Activated naive CD4-positive, alpha-beta T cell (primary cell): ENCODE data around the gene SPEN.
"Not testable (repeated sequence)": the region's sequence is repeated elsewhere in the genome, so short reads cannot be mapped to it uniquely, and the experiment has no call there.

Experiments used
- DNase-seq, 4 experiments: peaks; one replicate each; lab custom pipeline; 2025; lab: John Stamatoyannopoulos, UW

SPEN gene

DNA sequence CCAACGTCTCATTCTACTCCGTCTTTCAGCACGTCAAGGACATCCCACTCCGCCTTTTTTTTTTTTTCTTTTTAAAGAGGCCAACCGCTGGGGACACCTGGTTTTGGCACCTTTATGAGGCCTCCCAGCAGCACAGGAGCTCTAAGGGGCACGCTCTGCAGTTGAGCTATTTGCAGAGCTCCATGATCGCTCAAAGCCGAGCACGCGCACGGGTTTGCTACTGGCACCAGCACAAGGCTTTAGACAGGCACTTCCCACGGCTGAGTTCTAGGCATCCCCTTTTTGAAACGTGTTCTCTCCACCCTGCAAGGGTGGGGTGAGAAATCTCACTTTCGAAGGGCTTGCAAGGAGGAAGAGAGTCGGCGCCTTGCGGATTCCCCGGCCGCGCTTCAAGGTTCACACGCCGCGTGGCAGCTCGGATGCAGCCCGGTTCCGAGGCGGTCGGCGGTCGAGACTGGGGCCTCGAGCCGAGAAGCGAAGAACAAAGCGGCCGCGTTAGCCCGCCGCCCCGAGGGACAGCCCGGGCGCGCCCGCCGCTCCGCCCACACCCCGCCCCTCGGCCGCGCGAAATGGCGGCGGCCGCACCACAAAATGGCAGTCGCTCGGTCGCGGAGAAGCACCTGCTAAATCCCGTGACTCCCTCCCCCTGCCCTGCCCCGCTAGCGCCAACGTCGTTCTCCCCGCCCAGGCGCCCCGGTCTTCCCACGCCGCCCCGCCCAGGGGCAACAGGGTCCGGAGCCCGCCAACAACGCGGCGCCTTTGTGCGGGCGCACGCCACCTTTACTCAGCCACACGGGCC, 12.9 kb upstream of the SPEN start:
- peak; percentile 65 to 83 (median 74) for DNase-seq

DNA sequence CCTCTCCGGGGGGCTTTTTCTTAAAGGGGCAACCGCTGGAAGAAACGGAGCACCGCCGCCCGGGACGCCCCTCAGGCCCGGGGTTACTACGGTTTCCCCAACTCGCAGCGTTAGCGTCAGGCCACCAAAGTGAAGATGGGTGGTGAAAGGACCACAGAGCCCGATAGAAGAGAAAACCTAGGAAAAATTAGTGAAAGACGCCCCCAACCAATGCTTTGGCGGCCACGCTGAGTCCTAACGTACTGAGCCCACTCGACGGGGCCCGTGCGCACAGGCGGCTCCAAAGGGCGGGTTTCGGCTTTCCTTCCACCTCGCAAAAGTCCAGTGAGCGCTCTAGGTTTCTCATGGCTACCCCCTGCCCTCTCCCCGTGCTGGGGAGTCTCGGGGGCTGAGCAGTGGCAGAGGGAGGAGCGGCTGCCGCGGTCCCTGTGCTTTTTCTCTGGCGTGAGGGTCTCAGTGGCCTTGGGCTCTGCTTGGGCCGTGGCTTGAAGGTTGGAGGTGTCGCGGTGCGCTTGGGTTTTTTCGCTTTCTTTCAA, 12.2 kb upstream of the SPEN start:
- peak in 3 of 4 experiments; percentile 45 to 61 (median 60) for DNase-seq

DNA sequence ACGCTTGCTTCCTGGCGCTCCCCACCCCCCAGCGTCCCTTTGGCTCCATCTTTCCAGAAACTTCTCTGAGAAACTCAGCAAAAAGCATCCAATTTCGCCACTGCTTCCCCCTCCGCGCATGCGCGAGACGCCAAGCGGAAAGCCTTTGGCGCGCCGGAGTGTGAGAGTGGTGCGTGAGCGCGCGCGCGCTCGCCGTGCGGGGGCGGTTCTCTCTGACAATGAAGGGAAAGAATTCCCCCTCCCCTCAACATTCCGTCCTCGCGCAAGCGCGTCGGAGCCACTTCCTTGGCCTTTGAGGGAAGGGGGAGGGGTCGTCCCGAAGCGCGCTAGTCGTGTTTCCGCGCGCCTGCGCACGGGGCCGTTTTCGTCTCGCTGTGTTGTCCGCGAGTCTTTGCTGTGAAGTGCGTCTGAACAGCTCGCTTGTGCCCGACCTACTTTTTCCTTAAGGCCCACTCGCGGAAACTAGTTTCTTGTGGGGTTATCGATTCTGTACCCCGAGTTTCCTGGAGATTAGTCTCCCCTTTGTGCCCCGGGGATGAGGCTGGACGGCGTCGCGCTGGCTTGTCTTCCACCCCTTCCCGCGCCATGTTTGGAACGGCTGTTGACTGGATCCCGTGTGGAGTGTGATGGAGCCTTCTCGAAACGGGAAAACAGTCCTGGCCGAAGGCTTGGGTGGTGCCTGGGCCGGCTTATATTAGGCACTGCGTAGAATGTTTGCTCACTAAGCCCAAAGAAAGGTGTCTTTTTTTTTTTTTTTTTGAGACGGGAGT, 11.6 kb upstream of the SPEN start:
- peak; percentile 97 to 99 (median 98) for DNase-seq

DNA sequence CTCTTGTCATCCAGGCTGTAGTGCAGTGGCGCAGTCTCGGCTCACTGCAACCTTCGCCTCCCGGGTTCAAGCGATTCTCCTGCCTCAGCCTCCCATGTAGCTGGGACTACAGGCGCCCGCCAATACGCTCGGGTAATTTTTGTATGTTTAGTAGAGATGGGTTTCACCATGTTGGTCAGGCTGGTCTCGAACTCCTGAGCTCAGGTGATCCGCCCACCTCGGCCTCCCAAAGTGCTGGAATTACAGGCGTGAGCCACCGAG, 11.1 kb upstream of the SPEN start:
- not testable (repeated sequence) for DNase-seq

DNA sequence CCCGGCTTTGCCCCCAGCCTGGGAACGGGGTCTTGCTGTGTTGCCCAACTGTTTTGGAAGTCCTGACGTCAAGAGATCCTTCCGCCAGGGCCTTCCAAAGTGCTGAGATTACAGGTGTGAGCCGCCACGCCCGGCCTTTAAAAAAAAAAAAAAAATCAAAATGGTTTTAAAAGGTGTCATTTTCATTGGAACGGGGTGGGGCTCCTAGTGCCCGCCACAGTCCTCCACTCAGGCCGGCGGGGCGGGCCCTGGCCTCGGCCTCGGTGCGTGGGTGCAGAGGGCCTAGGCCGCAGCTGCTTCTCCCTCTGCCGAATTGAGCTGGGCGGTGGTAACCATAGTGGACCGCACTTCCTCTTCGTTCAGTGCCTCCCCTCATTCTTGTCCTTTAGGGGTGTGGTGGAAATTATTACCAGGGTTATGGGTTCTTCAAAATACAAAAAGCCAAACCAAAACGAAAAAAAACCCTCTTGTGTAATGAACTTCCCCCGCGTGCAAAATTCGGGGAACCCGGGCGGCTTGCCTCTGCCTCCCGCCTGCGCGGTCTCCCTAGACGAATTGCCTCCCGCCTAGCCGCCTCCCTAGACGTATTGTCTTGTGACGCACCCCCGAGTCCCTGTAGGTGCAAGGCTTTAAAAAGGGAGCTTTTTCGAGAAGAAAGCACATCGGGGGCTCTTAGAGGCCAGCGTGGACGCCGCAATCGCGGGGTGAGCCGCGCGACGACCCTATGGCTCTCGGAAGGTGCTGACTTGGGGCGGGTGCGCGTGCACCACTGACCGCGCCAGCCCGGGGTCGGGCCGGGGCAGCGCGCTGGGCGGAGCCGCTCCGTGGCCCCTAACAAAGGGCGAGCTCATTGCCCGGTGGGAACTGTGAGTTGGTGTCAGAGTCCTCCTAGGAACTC, 10.5 kb upstream of the SPEN start:
- DNase-seq, result peak in 1 of 4 experiments; percentile 12

DNA sequence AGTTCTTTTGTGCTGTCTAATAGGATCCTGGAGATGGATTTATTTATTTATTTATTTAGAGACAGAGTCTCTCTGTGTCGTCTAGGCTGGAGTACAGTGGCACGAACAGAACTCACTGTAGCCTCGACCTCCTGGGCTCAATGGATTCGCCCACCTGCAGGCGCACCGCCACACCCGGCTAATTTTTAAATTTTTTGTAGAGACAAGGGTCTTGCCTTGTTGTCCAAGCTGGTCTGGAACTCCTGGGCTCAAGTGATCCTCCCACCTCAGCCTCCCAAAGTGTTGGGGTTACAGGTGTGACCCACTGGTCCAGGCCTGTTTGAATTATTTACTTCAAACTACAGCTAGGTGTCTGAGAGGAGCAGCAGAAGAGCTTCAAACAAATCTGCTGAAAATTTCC, 9.6 kb upstream of the SPEN start:
- DNase-seq, result no peak

DNA sequence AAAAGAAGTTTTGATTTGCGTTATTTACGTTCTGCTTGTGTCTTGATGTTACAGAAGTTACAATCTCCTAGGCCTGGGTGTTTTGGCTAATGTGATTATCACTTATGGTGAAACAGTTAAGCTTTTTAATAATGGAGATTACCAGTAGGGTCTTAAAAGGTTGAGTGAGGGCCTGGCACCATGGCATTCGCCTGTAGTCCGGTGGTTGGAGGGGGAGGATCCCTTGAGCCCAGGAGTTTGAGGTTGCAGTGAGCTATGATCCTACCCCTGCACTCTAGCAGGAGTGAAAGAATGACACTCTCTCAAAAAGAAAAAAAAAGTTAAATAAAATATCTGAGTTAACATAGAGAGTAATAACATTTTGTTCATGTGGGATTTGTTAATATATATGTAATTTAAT, 8.8 kb upstream of the SPEN start:
- no peak for DNase-seq

DNA sequence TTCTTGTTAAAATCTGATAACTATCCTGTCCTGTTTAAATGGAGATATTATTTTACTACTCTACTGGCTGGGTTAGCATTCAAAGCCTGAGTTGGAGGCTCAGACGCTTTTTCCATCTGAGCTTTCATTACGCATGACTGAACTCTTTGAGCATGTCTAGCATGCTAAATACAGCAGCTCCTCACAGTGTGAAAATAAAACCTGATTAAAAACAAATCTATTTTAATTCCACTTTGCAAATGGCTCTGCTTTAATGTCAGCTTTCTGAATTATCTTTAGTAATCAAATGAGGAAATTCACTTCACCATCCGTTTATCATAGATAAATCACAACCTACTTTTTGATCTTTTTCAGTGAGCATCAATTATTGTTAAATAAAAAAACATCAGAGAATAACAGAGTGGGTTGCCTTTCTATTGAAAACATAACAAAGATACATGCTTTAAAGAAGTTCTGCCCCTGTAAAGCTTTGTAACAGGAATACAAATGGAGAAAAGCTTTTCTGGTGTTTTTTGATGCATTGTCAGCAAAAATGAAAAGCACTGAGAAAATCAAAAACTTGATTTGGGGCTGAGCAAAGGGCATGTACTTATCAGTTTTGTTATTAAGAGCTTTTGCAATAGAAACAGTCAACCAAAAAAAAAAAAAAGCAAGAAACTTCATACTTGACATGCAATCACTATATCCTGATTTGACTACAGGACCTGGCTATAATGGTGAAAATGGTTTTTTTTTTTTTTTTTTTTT, 3.5 kb upstream of the SPEN start:
- no peak for DNase-seq

DNA sequence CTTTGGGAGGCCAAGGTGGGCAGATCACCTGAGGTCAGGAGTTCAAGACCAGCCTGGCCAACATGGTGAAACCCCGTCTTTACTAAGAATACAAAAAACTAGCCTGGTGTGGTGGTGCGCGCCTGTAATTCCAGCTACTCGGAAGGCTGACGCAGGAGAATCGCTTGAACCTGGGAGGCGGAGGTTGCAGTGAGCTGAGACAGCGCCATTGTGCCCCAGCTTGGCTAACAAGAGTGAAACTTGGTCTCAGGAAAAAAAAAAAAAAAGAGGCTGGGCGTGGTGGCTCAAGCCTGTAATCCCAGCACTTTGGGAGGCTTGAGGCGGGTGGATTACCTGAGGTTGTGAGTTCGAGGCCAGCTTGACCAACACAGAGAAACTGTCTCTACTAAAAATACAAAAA, 1.5 kb upstream of the SPEN start:
- DNase-seq, result not testable (repeated sequence)

DNA sequence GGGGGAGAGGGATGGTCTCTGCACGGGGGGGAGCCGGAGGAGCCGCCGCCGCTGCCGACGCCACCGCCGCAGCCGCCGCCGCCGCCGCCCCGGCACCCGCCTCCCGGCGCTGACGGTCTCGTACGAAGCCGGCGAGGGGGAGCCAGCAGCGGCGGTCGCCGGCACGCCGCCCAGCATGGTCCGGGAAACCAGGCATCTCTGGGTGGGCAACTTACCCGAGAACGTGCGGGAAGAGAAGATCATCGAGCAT, 311 bp downstream of the SPEN start:
- no peak for DNase-seq

DNA sequence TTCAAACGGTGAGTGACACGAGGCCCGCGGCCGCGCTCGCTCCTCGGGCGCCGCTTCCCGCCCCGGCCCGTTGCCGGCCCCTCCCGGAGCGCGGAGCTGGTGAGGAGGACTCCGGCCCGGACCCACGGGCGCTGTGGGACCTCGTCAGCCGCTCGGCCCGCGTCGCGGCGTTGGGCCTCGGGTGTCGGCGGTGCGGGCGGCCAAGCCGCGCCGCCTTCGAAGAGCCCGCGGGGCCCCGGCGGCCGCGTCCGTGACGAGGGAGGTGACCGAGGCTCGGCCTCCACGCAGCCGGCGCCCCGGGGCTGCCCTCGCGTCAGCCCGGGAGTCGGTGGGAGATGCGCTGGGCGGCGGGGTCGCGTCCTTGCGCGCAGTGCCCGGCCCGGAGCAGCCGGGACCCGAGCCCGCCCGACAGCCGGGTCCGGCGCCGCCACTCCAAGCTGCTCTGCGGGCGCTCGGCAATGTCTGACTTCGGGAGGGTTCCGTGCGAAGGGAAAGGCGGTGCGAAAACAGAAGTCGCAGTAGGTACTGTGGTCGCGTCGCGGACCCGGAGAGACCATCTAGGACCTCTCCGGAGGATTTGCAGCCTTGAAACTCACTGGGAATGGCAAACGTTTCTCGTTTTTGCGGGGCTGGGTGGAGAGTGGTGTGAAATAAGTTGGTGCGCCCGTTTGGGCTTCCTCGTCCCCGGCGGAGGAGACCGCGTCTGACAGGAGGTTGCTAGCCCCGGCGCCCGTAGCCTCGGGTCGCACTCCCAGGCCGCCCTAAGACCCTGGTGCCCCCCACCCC, 829 bp downstream of the SPEN start:
- DNase-seq, result peak in 1 of 4 experiments; percentile 13

DNA sequence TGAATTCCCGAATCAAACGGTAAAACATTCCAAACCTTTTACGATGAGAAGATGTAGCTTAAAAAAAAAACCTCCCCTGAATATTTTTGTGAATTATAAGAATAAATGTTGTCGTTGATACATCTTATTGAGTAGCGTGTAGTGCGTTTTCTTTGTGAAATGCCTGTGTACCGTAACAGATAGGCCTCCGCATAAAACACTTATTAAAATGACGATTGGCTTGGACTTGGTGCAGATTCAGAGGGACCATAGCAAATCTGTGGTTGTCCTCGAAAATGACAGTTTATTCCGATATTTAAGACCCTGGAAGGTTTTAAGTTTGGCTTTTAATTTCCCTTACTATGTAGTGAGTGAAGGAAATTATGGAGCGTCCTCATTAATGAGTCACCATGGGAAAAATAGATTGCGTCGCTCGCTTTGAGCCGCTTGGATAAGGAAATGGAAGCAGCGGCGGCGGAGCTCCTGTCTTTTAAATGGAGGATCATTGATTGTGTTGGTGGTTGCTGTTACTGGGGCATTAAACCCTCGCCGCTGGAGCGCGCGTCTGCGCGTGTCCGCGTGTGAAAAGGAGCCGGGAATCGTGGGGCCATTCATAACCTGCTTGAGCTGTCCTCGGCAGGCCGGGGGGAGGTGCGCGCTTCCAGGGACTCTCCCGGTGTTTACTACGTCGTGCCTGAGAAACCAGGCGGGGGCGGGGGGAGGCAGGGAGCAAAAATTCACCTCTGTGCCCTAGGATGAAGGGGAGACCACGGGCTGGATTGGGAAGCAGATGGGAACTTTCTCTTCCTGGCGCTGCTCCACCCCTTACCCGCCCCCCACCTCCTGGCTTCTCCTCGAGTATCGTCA, 1.6 kb downstream of the SPEN start:
- peak in 3 of 4 experiments; percentile 29 to 43 (median 33) for DNase-seq

DNA sequence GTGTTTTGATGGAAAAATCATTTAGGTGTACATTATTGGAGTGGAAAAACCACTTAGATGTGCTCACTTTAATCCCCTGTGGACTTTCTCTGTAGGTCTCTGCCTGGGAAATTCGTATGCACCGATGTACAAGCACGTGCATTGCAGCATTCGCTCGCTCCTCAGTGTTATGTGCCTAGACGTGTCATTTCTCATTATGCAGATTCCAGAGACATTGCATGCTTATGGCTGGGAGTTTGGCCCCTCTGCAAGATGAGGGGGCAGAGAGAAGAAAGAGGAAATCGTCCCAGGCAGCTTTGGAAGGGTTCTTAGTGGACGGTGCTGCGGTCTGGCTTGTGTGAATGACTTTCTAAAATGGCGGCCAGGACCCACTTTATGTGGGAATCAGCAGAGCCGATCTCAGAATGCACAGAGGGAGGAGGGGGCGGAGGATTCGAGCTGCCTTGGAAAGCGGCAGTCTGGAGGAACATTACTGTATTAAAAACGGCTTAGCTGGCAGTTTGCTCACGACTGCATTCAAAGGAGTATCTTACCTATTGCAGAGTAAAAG, 2.3 kb downstream of the SPEN start:
- DNase-seq, result no peak

DNA sequence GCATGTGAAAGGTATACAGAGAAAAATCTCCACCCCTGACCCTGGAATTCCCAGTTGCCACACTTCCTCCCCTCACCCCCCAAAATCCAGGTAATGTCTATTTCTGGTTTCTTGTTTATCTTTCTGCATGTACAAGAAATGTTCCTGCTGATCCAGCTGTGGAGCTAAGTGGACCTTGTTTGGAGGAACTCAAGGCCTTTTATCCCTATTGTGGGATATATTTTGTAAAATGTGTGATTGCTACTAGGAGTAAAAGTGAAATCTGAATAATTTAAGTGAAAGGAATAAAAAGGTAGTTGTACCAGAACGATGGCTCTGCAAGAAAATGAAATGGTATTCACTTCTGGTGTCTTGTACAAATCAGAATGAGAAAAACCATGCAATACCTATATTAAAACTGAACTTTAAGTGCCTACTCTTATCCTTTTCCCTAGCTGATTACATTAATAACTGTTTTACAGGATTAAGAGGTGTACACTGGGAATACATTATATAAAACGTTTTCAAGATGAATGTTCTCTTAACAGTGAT, 3.0 kb downstream of the SPEN start:
- no peak for DNase-seq

DNA sequence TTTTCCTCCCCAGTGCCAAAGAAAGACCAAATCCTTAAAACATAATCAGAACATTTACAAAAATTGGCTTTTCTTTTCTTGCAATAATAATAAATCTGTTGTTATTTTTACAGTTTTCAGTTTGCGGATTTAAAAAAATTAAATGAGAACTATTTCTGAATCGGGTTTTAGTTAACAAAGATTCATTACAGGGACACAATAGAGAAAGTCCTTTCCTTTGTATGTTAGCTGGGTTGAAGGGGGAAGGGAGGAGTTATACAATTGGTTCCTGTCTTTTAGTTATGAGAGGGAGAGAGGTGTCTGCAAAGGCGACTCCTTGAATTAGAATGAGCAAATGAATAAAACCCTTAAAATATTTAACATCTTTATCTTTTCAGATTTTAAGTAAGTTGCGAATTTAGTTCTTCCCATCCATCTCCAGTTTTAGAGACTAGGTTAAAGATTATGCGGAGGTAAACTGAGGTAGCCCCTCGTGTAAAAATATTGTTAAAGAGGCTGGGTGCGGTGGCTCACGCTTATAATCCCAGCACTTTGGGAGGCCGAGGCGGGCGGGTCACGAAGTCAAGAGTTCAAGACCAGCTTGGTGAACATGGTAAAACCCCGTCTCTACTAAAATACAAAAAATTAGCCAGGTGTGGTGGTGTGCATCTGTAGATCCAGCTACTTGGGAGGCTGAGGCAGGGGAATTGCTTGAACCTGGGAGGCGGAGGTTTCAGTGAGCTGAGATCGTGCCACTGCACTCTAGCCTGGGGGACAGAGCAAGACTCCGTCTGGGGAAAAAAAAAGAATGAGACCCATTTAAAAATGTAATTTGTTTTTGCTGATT, 3.9 kb downstream of the SPEN start:
- DNase-seq, result no peak

DNA sequence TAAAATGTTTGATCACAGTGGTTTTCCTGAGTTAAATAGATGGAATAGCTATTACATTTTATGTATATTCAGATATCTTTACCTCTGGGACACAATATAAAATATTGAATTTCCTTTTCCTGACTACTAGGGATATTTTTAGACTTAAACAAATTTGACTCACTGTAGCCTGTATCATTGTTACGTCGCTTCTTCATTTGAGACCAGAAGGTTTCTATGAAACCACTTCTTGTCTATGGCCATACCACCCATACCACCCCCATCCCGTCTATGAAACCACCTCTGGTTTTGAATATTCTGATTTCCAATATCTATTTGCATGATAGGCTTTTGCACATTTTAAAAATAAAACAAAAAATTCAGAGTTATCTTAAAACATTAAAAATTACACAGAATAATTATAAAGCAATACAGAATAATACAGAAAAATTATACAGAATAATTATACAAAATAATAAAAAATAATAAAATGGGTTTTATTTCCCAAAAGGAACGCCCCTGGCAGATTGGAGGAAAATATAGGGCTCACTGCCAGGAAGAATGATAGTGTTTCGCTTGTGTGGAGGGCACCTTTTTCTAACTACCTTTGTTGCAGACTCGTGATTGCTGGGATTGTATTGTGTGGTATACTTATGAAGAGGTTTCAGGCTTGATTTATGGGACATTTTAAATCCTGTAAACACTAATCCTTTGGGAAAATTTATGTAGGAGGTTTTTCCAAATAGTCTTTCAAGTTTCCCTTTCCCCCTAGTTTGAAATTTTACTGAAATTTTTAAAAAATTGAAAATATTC, 4.7 kb downstream of the SPEN start:
- no peak for DNase-seq

DNA sequence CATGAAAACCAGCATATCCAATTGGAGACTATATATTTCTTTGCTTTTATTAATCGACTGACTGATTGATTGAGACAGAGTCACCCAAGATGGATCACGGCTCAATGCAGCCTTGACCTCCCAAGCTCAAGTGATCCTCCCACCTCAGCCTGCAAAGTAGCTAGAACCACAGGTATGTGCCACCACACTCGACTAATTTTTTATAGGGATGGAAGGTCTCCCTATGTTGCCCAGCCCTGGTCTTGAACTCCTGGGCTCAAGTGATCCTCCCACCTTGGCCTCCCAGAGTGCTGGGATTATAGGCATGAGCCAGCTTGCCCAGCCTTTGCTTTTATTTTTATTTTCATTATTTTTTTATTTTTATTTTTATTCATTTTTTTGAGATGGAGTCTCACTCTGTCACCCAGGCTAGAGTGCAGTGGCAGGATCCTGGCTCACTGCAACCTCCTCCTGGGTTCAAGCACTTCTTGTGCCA, 5.4 kb downstream of the SPEN start:
- no peak for DNase-seq

DNA sequence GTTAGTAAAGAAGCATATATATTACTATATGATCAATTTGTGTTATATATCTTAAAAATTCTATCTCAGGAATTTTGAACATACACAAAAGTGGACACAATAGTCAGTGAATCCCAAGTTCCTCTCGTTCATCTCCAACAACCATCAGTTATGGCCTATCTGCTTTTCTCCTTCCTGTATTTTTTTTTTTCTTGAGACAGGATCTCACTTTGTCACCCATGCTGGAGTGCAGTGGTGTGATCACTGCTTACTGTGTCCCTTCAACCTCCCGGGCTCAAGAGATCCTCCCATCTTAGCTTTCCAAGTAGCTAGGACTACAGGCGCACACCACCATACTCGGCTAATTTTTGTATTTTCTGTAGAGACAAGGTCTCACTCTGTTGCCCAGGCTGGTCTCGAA, 9.4 kb downstream of the SPEN start:
- DNase-seq, result no peak
